SIG-M5 (cell line): ENCODE data around the gene DISC1.
A peak's percentile ranks its signal among the peaks of the same experiment; 100 is the strongest.
"Not testable (repeated sequence)": the region's sequence is repeated elsewhere in the genome, so short reads cannot be mapped to it uniquely, and the experiment has no call there.

Experiments
- DNase-seq: peaks from one replicate; lab custom pipeline; 2025; lab: John Stamatoyannopoulos, UW

The DISC1 gene

DNA sequence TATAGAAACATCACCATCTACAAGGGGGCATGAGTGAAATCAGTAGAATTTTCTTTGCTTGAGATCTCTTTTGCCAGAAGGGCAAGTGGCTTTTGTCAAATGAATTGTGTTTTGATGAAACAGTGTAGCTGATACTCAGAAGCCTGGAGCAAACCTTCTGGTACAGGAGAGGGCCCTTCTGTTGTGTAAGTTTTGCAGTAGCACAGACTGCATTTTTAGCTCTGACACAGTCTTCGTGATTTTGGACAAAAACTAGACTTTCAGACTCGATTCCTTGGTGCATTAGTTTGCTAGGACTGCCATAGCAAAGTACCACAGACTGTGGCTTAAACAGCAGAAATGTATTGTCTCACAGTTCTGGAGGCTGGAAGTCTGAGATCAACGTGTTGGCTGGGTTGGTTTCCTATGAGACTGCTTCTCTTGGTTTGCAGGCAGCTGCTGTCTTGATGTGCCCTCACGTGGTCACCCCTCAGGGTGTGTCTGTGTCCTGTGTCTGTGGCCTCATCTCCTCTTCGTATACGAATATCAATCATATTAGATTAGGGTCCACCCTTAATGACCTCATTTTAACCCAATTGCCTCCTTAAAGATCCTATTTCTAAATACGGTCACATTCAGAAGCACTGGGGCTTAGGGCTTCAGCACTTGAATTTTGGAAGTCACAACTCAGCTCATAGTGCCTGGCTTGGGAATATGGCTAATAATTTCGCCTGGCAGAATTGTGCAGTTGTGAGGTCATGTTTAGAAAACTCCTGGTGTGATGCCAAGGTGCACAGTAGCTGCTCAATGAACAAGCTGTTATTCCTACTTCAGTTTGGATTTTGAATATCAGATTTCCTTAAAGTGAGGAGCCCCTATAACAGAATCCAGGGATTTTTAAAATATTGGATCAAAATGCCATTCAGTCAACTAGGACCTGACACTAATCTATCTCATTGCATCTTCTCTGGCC, 21.2 kb upstream of the DISC1 start:
- no peak for DNase-seq

DNA sequence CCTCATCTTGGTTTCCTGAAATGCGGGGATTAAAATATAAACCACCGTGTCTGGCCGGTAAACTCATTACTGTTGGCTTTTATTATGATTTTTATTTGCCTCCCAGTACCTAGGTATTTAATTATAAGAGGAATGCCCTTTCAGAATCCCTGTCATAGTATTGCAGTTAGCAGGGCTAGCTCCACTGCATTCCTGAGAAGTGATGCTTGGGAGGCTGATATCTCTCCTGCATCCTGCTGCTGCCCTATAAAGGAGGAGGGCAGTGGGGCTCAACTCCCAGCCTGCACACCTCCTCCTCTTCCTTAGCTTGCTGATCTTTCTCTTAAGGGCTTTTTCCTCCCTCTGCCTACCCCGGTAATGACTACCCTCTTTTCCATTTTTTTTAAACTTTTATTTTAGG, 19.9 kb upstream of the DISC1 start:
- no peak for DNase-seq

DNA sequence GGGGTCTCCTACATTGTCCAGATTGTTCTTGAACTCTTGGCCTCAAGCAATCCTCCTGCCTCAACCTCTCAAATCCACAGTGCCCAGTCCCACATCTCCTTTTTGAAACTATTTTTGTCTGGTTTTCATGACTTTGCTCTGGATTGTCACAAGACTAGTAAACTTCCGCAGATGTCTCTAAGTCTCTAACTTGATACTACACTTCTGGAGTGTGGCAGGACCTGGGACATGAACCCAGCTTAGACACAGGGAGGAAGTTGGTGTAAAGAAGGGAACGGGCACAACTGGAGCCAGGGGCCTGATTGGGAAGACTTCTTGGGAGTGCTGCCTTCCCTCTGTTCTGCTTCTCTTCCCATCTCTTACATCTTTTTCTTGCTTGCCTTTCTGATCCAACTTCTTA, 16.2 kb upstream of the DISC1 start:
- DNase-seq: no peak

DNA sequence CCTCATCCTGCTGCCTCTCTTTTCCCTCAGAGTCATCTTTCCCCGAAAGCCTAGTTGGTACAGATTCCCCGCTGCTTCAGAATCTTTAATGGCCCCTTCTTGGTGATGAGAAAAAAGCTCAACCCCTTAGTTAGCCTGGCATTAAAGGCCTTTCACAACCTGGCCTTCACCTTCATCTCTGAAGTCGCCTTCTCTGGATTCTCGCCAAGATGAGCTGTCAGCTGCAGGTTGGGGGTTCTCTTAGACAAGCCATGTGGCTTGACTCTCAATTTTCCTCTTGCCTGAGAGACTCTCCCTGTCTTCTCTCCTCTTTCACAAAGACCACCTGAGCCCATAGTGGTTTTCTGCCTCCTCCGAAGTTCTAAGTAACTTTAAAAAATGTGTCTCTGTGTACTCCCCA, 15.5 kb upstream of the DISC1 start:
- DNase-seq: no peak

DNA sequence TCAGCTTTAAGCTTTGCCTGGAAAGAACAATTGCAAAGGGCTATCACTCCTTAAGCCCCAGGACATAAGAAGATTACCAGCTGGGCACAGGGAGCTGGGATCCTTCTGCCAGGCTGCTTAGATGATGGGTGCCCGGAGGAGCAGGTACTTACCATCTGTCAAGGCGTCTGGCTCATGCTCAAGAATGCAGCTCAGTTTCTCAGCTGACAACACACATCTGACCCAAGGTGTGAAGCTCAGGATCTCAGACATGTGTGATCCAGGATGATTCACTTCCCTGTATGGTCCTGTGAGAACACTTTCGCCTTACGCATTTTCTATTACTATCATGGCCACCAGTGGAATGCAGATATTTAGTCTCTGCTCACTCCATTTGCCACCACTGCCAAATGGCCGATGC, 14.7 kb upstream of the DISC1 start:
- no peak for DNase-seq

DNA sequence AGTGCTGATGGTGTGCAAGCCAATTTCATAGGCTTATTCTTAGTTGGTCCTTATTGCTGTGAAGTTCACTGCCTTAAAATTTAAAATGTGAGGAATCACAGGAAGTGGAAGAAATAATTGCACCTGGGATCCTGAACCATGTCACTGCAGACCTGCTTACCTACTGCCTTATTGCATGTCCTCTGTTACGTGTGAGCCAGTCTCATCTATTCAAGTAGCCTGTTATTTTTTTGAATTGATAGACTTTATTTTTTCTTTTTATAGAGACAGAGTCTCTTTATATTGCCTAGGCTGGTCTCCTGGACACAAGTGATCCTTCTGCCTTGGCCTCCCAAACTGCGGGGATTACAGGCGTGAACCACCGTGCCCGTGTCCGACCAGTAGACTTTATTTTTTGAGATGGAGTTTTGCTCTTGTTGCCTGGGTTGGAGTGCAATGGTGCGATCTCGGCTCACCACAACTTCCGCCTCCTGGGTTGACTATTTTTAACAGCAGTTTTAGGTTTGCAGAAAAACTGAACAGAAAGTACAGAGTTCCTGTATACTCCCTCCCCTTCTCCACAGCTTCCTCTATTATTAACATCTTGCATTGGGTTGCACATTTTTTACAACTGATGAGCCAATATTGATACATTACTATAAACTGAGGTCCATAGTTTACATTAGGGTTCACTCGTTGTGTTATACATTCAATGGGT, 14.0 kb upstream of the DISC1 start:
- DNase-seq: peak; percentile 97

DNA sequence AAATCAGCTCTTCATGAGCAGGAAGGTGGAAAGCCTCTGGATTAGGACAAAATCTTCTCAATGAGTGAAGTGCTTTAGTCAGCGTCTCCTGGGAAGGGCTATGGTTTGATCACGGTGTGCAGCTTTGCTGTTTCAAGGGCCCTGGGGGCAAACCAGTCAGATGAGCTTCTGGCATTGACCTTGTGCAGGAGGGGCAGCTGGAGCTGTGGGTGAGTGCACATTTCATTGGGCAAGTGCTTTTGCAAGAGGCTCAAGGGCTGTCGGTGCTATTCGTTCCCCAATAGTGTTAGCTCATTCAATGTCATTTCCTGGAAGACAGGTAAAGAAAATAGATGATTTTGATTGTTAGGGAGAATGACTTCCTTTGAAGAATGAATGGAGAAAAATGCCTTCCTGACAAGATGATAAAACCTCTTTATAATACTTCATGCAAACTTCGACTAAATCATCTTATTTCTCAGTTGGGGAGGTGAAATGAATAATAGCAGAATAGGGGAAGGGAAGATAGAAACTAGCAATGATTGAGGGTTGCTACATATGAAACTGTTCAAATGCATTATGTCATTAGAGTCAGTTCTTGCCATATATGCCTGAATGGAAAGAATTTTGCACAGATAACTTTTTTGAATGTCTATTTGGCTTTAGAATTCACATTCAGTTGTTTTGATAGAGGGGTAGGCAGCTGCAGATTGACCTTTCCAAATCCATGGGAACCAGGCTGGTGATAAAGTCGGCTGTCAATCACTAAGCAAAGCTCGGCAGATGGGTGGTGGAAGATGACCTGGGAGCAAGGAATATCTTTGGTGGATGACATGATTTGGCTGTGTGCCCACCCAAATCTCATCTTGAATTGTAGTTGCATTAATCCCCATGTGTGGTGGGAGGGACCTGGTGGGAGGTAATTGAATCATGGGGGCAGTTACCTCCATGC, 12.9 kb upstream of the DISC1 start:
- peak; percentile 45 for DNase-seq

DNA sequence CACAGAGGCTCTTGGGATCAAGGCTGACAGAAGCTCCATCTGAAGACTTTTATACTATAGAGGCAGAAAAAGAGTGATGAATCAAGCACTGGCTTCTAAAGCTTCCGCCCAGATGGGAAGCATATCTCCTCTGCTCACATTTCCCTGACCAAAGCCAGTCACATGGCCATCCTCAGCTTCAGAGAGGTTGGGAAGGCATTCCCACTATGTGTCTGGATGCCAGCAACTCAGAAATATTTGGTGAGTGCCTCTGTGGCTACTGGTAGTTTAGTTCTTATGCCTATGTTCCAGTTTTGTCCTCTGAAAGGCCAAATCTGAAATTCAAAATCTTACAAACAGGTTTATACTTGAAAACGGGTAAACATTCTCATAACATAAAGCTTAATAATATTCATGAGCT, 9.9 kb upstream of the DISC1 start:
- DNase-seq: no peak

DNA sequence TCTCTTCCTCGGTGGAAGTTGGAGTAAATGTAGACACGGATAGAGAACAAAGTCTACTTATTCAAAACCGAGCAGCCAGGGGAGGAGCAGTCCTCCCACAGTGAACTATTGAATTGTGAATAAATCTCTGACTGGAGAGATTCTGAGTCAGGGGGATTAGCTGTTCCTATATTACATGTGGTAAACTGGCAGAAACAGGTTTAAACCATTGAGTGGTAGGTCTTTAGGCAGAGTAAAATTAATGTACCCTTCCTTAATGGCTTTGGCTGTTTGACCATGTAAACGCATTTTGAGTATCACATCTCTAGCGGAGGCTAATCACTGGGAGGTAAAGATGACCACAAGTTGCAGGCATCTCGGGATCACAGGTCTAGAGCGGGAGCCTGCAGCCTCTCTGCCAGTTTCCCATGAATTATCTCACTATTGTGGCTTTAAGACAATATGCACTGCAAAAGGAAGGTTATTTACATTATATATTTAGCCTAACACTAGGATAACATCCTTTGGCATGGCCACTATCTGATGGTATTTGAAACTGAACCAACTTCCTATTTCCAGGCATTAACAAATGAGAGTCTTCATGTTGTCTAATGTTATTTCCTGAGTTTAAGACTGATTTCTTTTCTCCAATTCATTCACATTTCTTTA, 7.9 kb upstream of the DISC1 start:
- no peak for DNase-seq

DNA sequence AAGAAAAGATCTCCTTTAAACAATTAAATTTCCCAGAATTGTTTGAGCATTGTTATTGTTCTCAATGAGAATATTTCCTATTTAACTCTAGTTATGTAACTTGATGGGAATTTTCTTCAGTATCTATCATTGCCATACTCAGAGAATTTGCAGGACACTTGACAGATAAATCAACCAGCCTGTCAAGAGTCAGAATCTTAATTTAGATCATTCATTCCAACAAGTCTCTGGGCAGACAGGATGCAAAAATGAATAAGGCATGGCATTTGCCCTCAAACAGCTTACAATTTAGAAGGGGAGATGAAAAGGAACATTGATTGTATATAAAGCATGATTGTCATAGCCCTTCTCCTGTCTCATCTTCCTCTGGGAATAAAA, 7.3 kb upstream of the DISC1 start:
- no peak for DNase-seq

DNA sequence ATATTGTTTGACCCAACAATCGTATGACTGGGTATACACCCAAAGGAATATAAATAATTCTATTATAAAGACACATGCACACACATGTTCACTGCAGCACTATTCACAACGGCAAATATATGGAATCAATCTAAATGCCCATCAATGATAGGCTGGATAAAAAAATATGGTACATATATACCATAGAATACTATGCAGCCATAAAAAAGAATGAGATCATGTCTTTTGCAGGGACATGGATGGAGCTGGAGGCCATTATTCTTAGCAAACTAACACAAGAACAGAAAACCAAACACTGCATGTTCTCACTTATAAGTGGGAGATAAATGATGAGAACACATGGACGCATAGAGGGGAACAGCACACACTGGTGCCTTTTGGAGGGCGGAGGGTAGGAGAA, 1.5 kb upstream of the DISC1 start:
- not testable (repeated sequence) for DNase-seq

DNA sequence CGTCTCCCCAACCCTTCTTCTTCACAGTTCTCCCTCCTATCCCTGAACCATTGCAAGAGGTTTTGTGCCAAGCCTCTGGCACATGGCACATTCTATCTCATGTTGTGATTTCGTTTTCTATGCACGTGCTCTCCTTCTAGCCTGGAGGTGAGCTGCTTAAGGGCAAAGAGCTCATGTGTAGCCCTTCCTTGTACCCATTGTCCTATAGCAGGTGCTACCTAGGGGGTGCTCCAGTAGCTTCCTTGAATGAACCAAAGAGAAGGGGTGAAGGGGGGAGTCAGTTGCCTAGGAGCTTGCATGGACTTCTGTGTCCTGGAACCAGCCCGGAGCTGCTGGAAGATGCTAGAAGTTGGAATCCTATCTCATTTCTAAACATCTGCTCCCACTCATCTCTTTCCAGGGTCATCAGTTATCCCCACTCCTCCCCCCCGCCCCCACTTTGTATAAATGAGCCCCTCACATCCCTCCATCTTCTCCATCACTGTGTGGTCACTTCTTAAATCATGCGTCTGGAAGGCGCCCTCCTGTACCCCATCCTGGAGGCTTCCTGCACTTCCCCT, 535 bp upstream of the DISC1 start:
- DNase-seq: no peak

DNA sequence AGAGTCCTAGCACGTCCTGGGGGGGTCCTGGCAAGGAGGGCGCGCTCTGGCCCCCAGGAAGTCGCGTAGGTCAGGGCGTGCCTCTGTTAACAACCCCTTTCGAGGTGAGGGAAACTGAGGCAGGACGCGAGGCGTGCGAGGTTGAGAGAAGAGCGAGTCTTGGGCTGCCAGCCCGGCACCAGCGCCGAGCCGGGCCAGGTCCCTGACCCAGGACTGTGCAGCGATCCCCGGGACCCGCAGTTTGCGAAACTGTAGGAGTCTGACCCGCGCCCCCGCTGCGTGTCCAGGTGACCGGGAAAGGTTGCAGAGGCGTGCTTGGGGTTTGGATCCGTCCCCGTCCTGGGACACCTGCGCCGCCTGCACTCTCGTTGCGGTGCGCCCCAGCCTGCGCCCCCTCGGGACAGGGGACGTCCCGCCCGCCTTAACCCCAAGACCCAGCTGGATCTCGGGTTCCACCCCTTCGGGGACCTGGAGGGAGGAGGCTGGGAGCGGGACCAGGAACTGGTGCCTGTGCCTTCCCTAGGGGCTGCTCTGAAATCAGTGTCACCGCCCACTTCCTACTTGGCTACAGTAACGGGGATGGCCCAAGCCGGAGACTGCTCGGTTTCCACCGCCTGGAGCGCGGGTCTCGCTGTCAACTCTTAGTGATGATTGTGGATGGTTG, 493 bp downstream of the DISC1 start:
- peak; percentile 33 for DNase-seq

DNA sequence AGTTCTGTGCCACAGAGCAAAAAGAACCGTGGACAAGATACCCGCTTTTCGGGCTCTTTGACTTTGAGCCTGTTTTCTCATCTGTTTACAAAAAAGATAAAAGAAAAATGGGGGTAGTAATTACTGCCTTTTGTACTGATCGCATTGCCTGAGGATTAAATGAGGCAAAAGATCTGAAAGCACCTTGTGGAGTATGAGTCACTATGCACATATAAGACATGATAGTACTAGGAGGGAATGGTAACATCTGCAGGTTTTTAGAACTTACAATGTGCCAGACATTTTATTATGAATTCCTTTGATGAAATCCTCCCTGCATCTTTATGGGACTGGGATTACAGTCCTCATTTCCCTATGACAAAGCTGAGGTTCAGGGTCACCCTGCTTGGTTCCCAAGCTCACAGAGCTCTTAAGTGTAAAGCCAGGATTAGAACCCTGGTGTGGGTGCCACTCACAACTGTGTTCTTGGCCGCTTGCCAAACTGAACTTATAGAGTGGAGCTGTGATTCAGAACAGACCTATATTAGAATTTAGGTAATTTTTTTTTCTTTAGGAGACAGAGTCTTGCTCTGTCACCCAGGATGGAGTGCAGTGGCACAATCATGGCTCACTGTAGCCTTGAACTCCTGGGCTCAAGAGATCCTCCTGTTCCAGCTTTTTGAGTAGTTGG, 1.8 kb downstream of the DISC1 start:
- DNase-seq: no peak

DNA sequence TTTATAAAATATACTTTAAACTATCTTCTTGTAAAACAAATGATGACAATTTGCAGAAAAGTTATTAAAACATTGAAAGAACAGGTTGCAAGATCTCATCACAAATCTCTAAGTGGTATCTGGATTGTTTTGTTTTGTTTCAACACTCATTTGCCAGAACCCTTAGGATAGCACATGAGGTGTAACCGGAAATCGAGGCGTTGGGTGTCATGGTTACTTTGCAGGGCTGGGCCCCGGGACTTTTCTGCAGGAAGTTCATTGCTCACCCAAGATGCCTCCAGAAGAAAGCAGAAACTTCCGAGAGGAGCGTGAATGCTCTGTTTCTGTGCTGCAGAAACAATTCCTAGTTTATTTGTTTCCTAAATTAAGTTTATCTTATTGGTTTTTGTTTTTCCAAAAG, 2.5 kb downstream of the DISC1 start:
- DNase-seq: no peak

DNA sequence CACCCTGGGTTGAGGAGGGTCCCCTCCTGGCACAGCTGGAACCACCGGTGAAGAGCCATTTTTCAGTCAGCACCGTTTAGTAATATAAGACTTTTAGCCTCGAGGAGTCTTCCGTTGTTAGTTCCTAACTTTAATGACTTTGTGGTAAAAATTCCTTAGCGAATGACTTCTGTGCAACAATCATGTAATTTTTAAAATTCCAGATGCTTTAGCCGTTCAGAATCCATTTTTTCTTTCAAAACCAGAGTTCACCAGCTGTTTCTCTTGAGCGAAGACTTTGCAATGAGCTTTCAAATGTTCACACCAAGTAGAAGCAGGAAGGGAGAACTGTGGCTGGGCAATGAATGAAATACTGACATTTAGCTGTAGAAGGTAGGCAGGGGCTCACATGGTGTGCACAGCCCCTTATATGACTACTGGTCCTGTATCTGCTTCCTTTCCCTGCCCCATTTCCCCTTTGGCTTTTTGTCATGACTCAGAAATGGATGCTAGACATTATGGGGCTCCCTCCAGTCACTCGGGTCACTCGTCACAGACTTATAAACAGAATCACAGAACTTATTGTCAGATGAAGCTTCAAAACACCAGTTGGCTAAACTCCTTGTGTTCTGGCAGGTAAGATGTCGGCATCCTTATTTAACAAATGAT, 4.1 kb downstream of the DISC1 start:
- no peak for DNase-seq

DNA sequence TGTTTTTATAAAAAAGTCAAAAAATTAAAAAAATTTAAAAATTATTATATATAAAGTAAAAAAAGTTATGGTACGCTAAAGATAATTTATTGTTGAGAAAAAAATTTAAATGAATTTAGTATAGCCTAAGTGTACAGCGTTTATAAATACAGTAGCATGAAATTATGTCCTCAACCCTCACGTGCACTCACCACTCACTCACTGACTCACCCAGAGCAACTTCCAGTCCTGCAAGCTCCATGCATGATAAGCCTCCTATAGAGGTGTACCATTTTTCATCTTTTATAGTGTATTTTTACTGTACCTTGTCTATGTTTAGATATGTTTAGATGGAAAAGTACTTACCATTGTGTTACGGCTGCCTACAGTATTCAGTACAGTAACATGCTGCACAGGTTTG, 5.1 kb downstream of the DISC1 start:
- no peak for DNase-seq

DNA sequence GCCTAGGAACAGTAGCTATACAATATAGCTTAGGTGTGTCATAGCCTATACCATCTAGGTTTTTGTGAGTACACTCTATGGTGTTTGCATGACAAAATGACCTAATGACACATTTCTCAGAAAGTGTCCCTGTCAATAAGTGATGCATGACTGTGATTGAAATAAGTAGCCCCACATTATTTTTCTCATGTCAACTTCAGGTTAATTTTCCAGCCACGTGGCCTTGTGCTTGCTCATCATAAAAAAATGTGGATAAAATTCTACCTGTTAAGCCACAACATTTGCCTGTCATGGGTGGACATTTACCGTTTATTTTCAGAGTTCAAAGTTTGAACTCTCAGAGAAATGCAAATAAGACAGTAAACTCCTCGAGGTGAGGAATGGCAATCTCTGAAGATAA, 5.5 kb downstream of the DISC1 start:
- no peak for DNase-seq

DNA sequence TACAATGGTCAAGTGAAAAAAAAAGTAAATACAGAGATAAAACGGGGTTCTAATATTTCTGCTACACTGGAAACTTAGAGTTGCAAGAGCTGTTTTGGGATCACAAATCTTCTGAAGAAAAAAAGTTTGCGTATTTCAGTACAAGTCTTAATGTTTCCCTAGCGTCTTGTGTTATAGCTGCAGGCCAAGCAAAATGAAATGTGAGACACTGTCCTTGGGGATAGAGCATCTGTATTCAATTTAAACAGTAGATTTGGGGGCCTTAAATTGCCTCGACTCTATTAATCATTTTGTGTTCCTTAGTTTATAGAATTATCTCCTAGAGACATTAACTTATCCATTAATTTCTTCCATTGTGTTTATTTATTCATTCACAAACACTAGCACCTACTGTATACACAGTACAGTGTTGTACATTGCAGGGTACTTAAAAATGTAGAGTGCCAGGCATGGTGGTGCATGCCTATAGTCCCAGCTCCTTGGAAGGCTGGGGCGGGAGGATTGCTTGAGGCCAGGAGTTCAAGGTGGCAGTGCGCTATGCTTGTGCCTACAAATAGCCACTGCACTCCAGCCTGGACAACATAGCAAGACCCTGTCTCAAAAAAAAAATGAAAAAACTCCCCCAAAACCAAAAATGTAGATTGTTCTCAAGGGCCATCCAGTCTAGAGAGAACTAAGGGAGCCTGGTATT, 7.9 kb downstream of the DISC1 start:
- DNase-seq: no peak
